K562 (cell line): ENCODE results near the gene CENPV. TPM values are rescaled to one million over a fixed set of nuclear protein-coding genes. Genes with fewer than 3 reads are reported as not detected.

ENCODE experiments used
- ARID1B ChIP-seq: fragments of 450-650 bp; IDR thresholded peaks from 2 replicates; pipeline ENCODE4 v1.6.1; 2016; ENCODE audit warnings: antibody characterized with exemption, mild to moderate bottlenecking, inconsistent platforms
- CBX2 ChIP-seq: fragments of 200-600 bp; sonication (generic); IDR thresholded peaks from one replicate; pipeline ENCODE4 v1.6.1; 2012; ENCODE audit warnings: mild to moderate bottlenecking, low read length, inconsistent platforms; ENCODE audit not compliant: insufficient read depth, poor library complexity, severe bottlenecking
- EP300 ChIP-seq: IDR thresholded peaks from 2 replicates; pipeline ENCODE4 v1.6.1; 2012; ENCODE audit warnings: low read length, improper control_type of control experiment
- EZH2 ChIP-seq: IDR thresholded peaks from 2 replicates; pipeline ENCODE4 v1.6.1; 2012; ENCODE audit warnings: low read depth, mild to moderate bottlenecking, inconsistent platforms, low read length, borderline replicate concordance
- FOXA1 ChIP-seq: fragments of 450-650 bp; IDR thresholded peaks from 2 replicates; pipeline ENCODE4 v1.6.1; 2016; ENCODE audit warnings: mild to moderate bottlenecking, borderline replicate concordance
- GABPA ChIP-seq: fragments of 200-800 bp; sonication (Bioruptor generic); conservative IDR thresholded peaks from 2 replicates; pipeline ENCODE4 v1.6.1; 2016; ENCODE audit warnings: low read depth, missing genetic modification characterization, missing compliant biosample characterization
- GTF2E2 ChIP-seq: fragments of 200-800 bp; sonication (Bioruptor generic); IDR thresholded peaks from 2 replicates; pipeline ENCODE4 v1.6.1; 2016; ENCODE audit warnings: missing genetic modification characterization, missing compliant biosample characterization
- HDGF ChIP-seq: fragments of 450-650 bp; IDR thresholded peaks from 2 replicates; pipeline ENCODE4 v1.6.1; 2016
- HIVEP1 ChIP-seq: fragments of 250-450 bp; sonication (Bioruptor Pico); IDR thresholded peaks from 2 replicates; pipeline ENCODE4 v1.4.0; 2020; ENCODE audit warnings: mild to moderate bottlenecking
- KAT7 ChIP-seq: sonication (generic); formaldehyde crosslinking; IDR thresholded peaks from 2 replicates; pipeline ENCODE4 v1.8.0; 2022; ENCODE audit warnings: missing genetic modification reagents, mild to moderate bottlenecking, borderline replicate concordance
- KDM5B ChIP-seq: fragments of 200-600 bp; sonication (generic); IDR thresholded peaks from 2 replicates; pipeline ENCODE4 v1.6.1; 2012; ENCODE audit warnings: low read depth, mild to moderate bottlenecking, moderate library complexity, low read length, control low read depth, inconsistent platforms; ENCODE audit not compliant: insufficient replicate concordance
- LEF1 ChIP-seq: fragments of 450-650 bp; IDR thresholded peaks from 2 replicates; pipeline ENCODE4 v1.6.1; 2016; ENCODE audit warnings: mild to moderate bottlenecking
- MNT ChIP-seq, 2 experiments: fragments of 450-650 bp; conservative IDR thresholded peaks; 2 replicates each; pipeline ENCODE4 v1.6.1; 2017; ENCODE audit warnings: mild to moderate bottlenecking in 2 of 2, moderate library complexity in 2 of 2
- NCOA1 ChIP-seq: fragments of 450-650 bp; IDR thresholded peaks from 2 replicates; pipeline ENCODE4 v1.6.1; 2016; ENCODE audit warnings: low read depth
- NCOR1 ChIP-seq: fragments of 450-650 bp; IDR thresholded peaks from 2 replicates; pipeline ENCODE4 v1.6.1; 2016; ENCODE audit warnings: mild to moderate bottlenecking, moderate library complexity
- NFE2 ChIP-seq: IDR thresholded peaks from 2 replicates; pipeline ENCODE4 v1.6.1; 2014; ENCODE audit warnings: antibody characterized with exemption, low read depth
- NR2C1 ChIP-seq, 2 experiments: fragments of 450-650 bp; IDR thresholded peaks; 2 replicates each; pipeline ENCODE4 v1.6.1; 2017; ENCODE audit warnings: mild to moderate bottlenecking in 2 of 2, antibody characterized with exemption in 1 of 2, inconsistent platforms in 1 of 2, missing compliant biosample characterization in 1 of 2, missing genetic modification characterization in 1 of 2
- PURB ChIP-seq: sonication (generic); formaldehyde crosslinking; IDR thresholded peaks from 2 replicates; pipeline ENCODE4 v1.9.0; 2021; ENCODE audit warnings: low read depth, mild to moderate bottlenecking, missing genetic modification reagents
- RAD21 ChIP-seq, 2 experiments: fragments of 250-450 bp in 1 of 2; fragments of 450-650 bp in 1 of 2; sonication (Bioruptor Pico) in 1 of 2; formaldehyde crosslinking in 1 of 2; IDR thresholded peaks in 1 of 2; conservative IDR thresholded peaks in 1 of 2; 2 replicates each; pipeline versions ENCODE4 v1.4.0 to v1.8.0; 2020 to 2022; ENCODE audit warnings: mild to moderate bottlenecking in 2 of 2, moderate library complexity in 1 of 2
- RUNX1 ChIP-seq: sonication (generic); IDR thresholded peaks from 2 replicates; pipeline ENCODE4 v1.6.1; 2016; ENCODE audit warnings: antibody characterized with exemption, low read depth
- SMARCA5 ChIP-seq: fragments of 450-650 bp; IDR thresholded peaks from 2 replicates; pipeline ENCODE4 v1.6.1; 2016
- TCF15 ChIP-seq: fragments of 250-450 bp; sonication (Bioruptor Pico); IDR thresholded peaks from 2 replicates; pipeline ENCODE4 v1.8.0; 2022; ENCODE audit warnings: moderate library complexity, mild to moderate bottlenecking, inconsistent platforms
- TCF7 ChIP-seq: sonication (generic); IDR thresholded peaks from 2 replicates; pipeline ENCODE4 v1.6.1; 2016; ENCODE audit warnings: antibody characterized with exemption, borderline replicate concordance
- TFAM ChIP-seq: fragments of 250-450 bp; sonication (Bioruptor Pico); conservative IDR thresholded peaks from 2 replicates; pipeline ENCODE4 v1.5.0; 2021; ENCODE audit warnings: mild to moderate bottlenecking, moderate library complexity
- ZNF449 ChIP-seq: fragments of 250-450 bp; sonication (Bioruptor Pico); IDR thresholded peaks from 2 replicates; pipeline ENCODE4 v1.8.0; 2022; ENCODE audit warnings: moderate library complexity, mild to moderate bottlenecking, inconsistent platforms
- ZNF740 ChIP-seq, 3 experiments: fragments of 200-800 bp in 1 of 3; sonication (Bioruptor generic) in 1 of 3; sonication (generic) in 1 of 3; formaldehyde crosslinking in 1 of 3; IDR thresholded peaks; 2 replicates each; pipeline versions ENCODE4 v1.6.1 to v1.8.0; 2016 to 2022; ENCODE audit warnings: mild to moderate bottlenecking in 2 of 3, missing compliant biosample characterization in 2 of 3, missing genetic modification characterization in 2 of 3, missing genetic modification reagents in 1 of 3
- polyA plus RNA-seq, 8 experiments: library from polyadenylated mRNA; depleted of rRNA in 4 of 8; stranded (reverse) in 5 of 8; unstranded in 3 of 8; fragments of >200 nt; fragmentation: Nextera tagmentation in 2 of 8; fragmentation: Illumina TruSeq in 1 of 8; extraction: Ambion mirVana in 2 of 8; extraction: Trizol in 1 of 8; gene quantifications; 2 replicates each; pipeline versions ENCODE4 v1.2.1 to v1.2.3, GENCODE V29; 2011 to 2014; ENCODE audit warnings: inconsistent platforms in 1 of 8, missing spikeins in 1 of 8
- total RNA-seq, 7 experiments: library from RNA; depleted of rRNA in 6 of 7; stranded (reverse); fragments of >200 nt in 6 of 7; fragmentation: Illumina TruSeq in 2 of 7; extraction: Trizol in 2 of 7; gene quantifications; 2 replicates each; pipeline versions ENCODE4 v1.2.1 to v1.2.3, GENCODE V29; 2011 to 2021; ENCODE audit warnings: low replicate concordance in 1 of 7

CENPV gene
- total and polyA plus RNA-seq, 9 of the 15 experiments (the other 6 are each of a cell fraction or from before 2014, with no cell fraction given), result 17.8 to 131 (median 89.3) TPM

- TF ChIP-seq ZNF449 (CRISPR knock-in tag), result no peak
- no peak for TF ChIP-seq EZH2
- TF ChIP-seq HIVEP1 (CRISPR knock-in tag), result no peak
- no peak for TF ChIP-seq PURB
- no peak for TF ChIP-seq KAT7 (CRISPR knock-in tag)
- TF ChIP-seq TFAM (CRISPR knock-in tag), result no peak
- peak; percentile 83 for TF ChIP-seq ARID1B
- no peak for TF ChIP-seq NCOA1
- TF ChIP-seq RUNX1, result no peak
- TF ChIP-seq TCF15, result no peak
- TF ChIP-seq FOXA1, result no peak
- TF ChIP-seq RAD21 (CRISPR knock-in tag; conservative IDR thresholded peaks at IDR 0.05 in 1 of 2, IDR thresholded peaks at IDR 0.05 in 1 of 2), result no peak
- no peak for TF ChIP-seq ZNF740 (CRISPR knock-in tag; IDR thresholded peaks at IDR 0.05)
- no peak for TF ChIP-seq ZNF740 (tag; IDR thresholded peaks at IDR 0.05)
- TF ChIP-seq HDGF, result no peak
- peak; percentile 58 for TF ChIP-seq LEF1
- no peak for TF ChIP-seq GABPA
- no peak for TF ChIP-seq GTF2E2
- no peak for TF ChIP-seq SMARCA5
- no peak for TF ChIP-seq NFE2
- peak; percentile 62 for TF ChIP-seq NCOR1
- no peak for TF ChIP-seq KDM5B
- peak; percentile 56 for TF ChIP-seq EP300
- no peak for TF ChIP-seq CBX2
- TF ChIP-seq TCF7, result peak; percentile 73; the same call in 1 of the 2 replicates
- no peak for TF ChIP-seq MNT (conservative IDR thresholded peaks at IDR 0.05)
- no peak for TF ChIP-seq NR2C1 (IDR thresholded peaks at IDR 0.05)
- TF ChIP-seq NR2C1 (tag; IDR thresholded peaks at IDR 0.05), result no peak
Measured at GRCh38 chr17:16298140-16298662, 55.1 kb downstream of the CENPV start (continued).
